GOT3 (cell line): ENCODE results near the gene SLC37A1.
"Not testable (repeated sequence)": the region's sequence is repeated elsewhere in the genome, so short reads cannot be mapped to it uniquely, and the experiment has no call there.

Experiments
- DNase-seq: peaks from one replicate; lab custom pipeline; 2025; ENCODE audit warnings: mixed read lengths; lab: John Stamatoyannopoulos, UW

SLC37A1 gene

GRCh38 chr21:42619166-42619565, 105.5 kb downstream of the SLC37A1 start:
- DNase-seq, result no peak

GRCh38 chr21:42619841-42620240, 106.2 kb downstream of the SLC37A1 start:
- DNase-seq, result no peak

- no peak for DNase-seq
These were observed 107.6 kb downstream of the SLC37A1 start for GRCh38 chr21:42621166-42621818.

- no peak for DNase-seq
These were observed 108.1 kb downstream of the SLC37A1 start for GRCh38 chr21:42621819-42622177.

GRCh38 chr21:42622284-42622683, 108.6 kb downstream of the SLC37A1 start:
- no peak for DNase-seq

GRCh38 chr21:42623694-42624093, 110.0 kb downstream of the SLC37A1 start:
- DNase-seq, result no peak

GRCh38 chr21:42624095-42624790, 110.6 kb downstream of the SLC37A1 start:
- DNase-seq, result no peak

GRCh38 chr21:42624936-42625335, 111.3 kb downstream of the SLC37A1 start:
- DNase-seq, result no peak

GRCh38 chr21:42626171-42626570, 112.5 kb downstream of the SLC37A1 start:
- no peak for DNase-seq

GRCh38 chr21:42627527-42628289, 114.1 kb downstream of the SLC37A1 start:
- no peak for DNase-seq

- not testable (repeated sequence) for DNase-seq
These were observed 114.9 kb downstream of the SLC37A1 start for GRCh38 chr21:42628466-42629061.

- no peak for DNase-seq
These were observed 116.4 kb downstream of the SLC37A1 start for GRCh38 chr21:42629933-42630589.

- DNase-seq, result no peak
These were observed 117.0 kb downstream of the SLC37A1 start for GRCh38 chr21:42630626-42631025.
